SK-N-SH (cell line): Measurements from ENCODE around the gene ZBTB49. TPM values are rescaled to one million over a fixed set of nuclear protein-coding genes. Genes with fewer than 3 reads are reported as not detected.

Experiments used
- CTCF ChIA-PET: fragments of 300-600, 350-600 bp; formaldehyde crosslinking; extraction: SDS; loops from one replicate; lab custom pipeline; 2021; lab: Yijun Ruan, JAX
- POLR2A ChIA-PET: fragments of 350-600 bp; sonication (Branson Sonifier 250); formaldehyde crosslinking; extraction: SDS; loops from one replicate; lab custom pipeline; 2020; ENCODE audit warnings: antibody characterized with exemption, inconsistent platforms; lab: Yijun Ruan, JAX
- DNase-seq: peaks from one replicate; pipeline ENCODE4 v3.0.0; 2012
- H2AFZ ChIP-seq: fragments of 200-600 bp; sonication (generic); 2 replicates; pipeline ENCODE4 v1.8.1; 2016; ENCODE audit warnings: antibody characterized with exemption, mild to moderate bottlenecking, low read depth
- H3F3A ChIP-seq: fragments of 200-600 bp; sonication (generic); replicated peaks from 2 replicates; pipeline ENCODE3; 2016; ENCODE audit warnings: antibody characterized with exemption, mild to moderate bottlenecking; ENCODE audit not compliant: insufficient read depth
- H3K27ac ChIP-seq, 2 experiments: fragments of 200-500 bp in 1 of 2; fragments of 200-600 bp in 1 of 2; sonication (Bioruptor generic) in 1 of 2; sonication (generic), shearing (Covaris generic) in 1 of 2; 2 replicates each; pipeline versions ENCODE4 v1.5.1 to v1.6.1; 2014 to 2016; ENCODE audit warnings: low read depth in 2 of 2, inconsistent platforms in 1 of 2, low read length in 1 of 2, mild to moderate bottlenecking in 1 of 2, mixed read lengths in 1 of 2
- H3K27me3 ChIP-seq: fragments of 200-600 bp; sonication (generic), shearing (Covaris generic); 2 replicates; pipeline ENCODE4 v1.6.1; 2016; ENCODE audit warnings: mixed run types; ENCODE audit not compliant: insufficient read depth
- H3K36me3 ChIP-seq, 2 experiments: fragments of 200-500 bp in 1 of 2; fragments of 200-600 bp in 1 of 2; sonication (Bioruptor generic) in 1 of 2; sonication (generic) in 1 of 2; replicated peaks in 1 of 2; 2 replicates each; pipeline versions ENCODE3 to v1.5.1; 2014 to 2016; ENCODE audit warnings: low read length in 1 of 2, mild to moderate bottlenecking in 1 of 2; ENCODE audit not compliant: insufficient read depth in 2 of 2, control insufficient read depth in 1 of 2
- H3K4me1 ChIP-seq, 2 experiments: fragments of 200-500 bp in 1 of 2; fragments of 200-600 bp in 1 of 2; sonication (Bioruptor generic) in 1 of 2; sonication (generic), shearing (Covaris generic) in 1 of 2; 2 replicates each; pipeline versions ENCODE4 v1.5.1 to v1.6.1; 2014 to 2016; ENCODE audit warnings: low read depth in 1 of 2, low read length in 1 of 2, mixed run types in 1 of 2; ENCODE audit not compliant: insufficient read depth in 2 of 2, control insufficient read depth in 1 of 2
- H3K4me2 ChIP-seq: fragments of 200-600 bp; sonication (generic), shearing (Covaris generic); 2 replicates; pipeline ENCODE4 v1.6.1; 2017; ENCODE audit warnings: mixed run types
- H3K4me3 ChIP-seq, 2 experiments: fragments of 200-500 bp in 1 of 2; fragments of 200-600 bp in 1 of 2; sonication (Bioruptor generic) in 1 of 2; sonication (generic), shearing (Covaris generic) in 1 of 2; 2 replicates each; pipeline versions ENCODE4 v1.5.1 to v1.8.1; 2014 to 2016; ENCODE audit warnings: low read depth in 2 of 2, inconsistent platforms in 1 of 2, low read length in 1 of 2, mild to moderate bottlenecking in 1 of 2, mixed read lengths in 1 of 2, moderate library complexity in 1 of 2
- H3K79me2 ChIP-seq: fragments of 200-600 bp; sonication (generic); 2 replicates; pipeline ENCODE4 v1.8.1; 2017; ENCODE audit warnings: mild to moderate bottlenecking; ENCODE audit not compliant: insufficient read depth
- H3K9ac ChIP-seq: fragments of 200-600 bp; sonication (generic); 2 replicates; pipeline ENCODE4 v1.6.1; 2017; ENCODE audit warnings: mixed run types
- H3K9me2 ChIP-seq: fragments of 200-600 bp; sonication (generic); 2 replicates; pipeline ENCODE4 v1.6.1; 2017; ENCODE audit warnings: mixed run types
- H3K9me3 ChIP-seq: fragments of 200-600 bp; sonication (generic); 2 replicates; pipeline ENCODE4 v1.6.1; 2017; ENCODE audit warnings: mixed run types, mild to moderate bottlenecking, moderate library complexity
- H4K20me1 ChIP-seq: fragments of 200-600 bp; sonication (generic); 2 replicates; pipeline ENCODE4 v1.6.1; 2017; ENCODE audit warnings: mild to moderate bottlenecking, mixed run types; ENCODE audit not compliant: insufficient read depth
- CHD2 ChIP-seq: fragments of 150-350 bp; IDR thresholded peaks from 2 replicates; pipeline ENCODE4 v1.6.1; 2018; ENCODE audit warnings: low read length; ENCODE audit not compliant: partially characterized antibody
- FOXJ3 ChIP-seq: sonication (generic); formaldehyde crosslinking; IDR thresholded peaks from 2 replicates; pipeline ENCODE4 v1.5.1; 2020; ENCODE audit warnings: mild to moderate bottlenecking, missing genetic modification reagents
- FOXM1 ChIP-seq: IDR thresholded peaks from 2 replicates; pipeline ENCODE4 v1.4.0; 2012; ENCODE audit warnings: low read depth, mild to moderate bottlenecking
- GATA2 ChIP-seq: sonication (generic); formaldehyde crosslinking; IDR thresholded peaks from 2 replicates; pipeline ENCODE4 v1.5.0; 2020; ENCODE audit warnings: mild to moderate bottlenecking, missing genetic modification reagents
- MAX ChIP-seq: IDR thresholded peaks from 2 replicates; pipeline ENCODE4 v1.4.0; 2012; ENCODE audit warnings: low read depth
- MXI1 ChIP-seq: IDR thresholded peaks from 2 replicates; pipeline ENCODE4 v1.6.1; 2012; ENCODE audit warnings: mild to moderate bottlenecking, low read depth, low read length, improper control_type of control experiment
- SMC3 ChIP-seq: IDR thresholded peaks from 2 replicates; pipeline ENCODE4 v1.6.1; 2012; ENCODE audit warnings: low read depth, low read length, improper control_type of control experiment
- USF1 ChIP-seq: IDR thresholded peaks from 2 replicates; pipeline ENCODE4 v1.4.0; 2012; ENCODE audit warnings: low read depth, borderline replicate concordance
- ZBTB33 ChIP-seq: IDR thresholded peaks from 2 replicates; pipeline ENCODE4 v1.4.0; 2012; ENCODE audit warnings: low read depth, borderline replicate concordance
- WGBS: methylation state at CpG from one replicate; pipeline ENCODE4 v1.1.6; 2017; ENCODE audit warnings: low lambda C conversion rate; 5-methylcytosine and 5-hydroxymethylcytosine counted together
- polyA plus RNA-seq, 3 experiments: library from polyadenylated mRNA; depleted of rRNA; stranded (reverse); fragments of >200 nt; gene quantifications; 2 replicates each; pipeline ENCODE4 v1.2.3, GENCODE V29; 2012
- TF ChIP-seq, protein P1 (sequence below): fragments of 200-600 bp; sonication (generic); IDR thresholded peaks from 2 replicates; pipeline ENCODE4 v1.6.1; 2017; ENCODE audit warnings: antibody characterized with exemption, mild to moderate bottlenecking, moderate library complexity

The ZBTB49 gene
- polyA plus RNA-seq, 1 of the 3 experiments (the other 2 are of a cell fraction) = 3.1 TPM

DNA sequence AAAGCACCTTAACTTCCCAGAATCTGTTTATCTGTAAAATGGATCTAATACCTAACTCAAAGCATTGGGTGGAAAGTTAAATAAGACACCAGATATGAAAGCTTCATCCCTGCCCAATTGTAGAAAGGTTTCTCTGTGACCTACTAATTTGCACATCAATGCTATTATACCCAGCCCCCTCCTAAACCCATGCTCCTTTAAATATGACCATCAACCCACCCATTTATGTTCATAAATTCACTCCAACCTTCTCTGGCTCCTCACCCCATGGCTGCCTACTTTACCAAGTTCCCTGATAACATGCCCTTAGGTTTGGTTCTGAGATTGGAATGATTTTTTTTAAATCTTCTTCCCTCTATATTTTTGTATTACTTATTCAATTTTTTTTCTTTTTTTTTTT is 2.0 kb upstream of the ZBTB49 start:
- Histone ChIP-seq H3K4me2 (no peak overlapping the region), H3K9ac (no peak overlapping the region), H3K9me2 (no peaks in the 10 kb centered on the region), H2AFZ (no peak overlapping the region), H3K4me3 (no peak overlapping the region; a peak in 1 of 4 replicates), H3K79me2 (peaks cover 79% of the 10 kb centered on the region), H3K27me3 (no peaks in the 10 kb centered on the region), H3F3A (no peaks in the 10 kb centered on the region), H3K27ac (no peak overlapping the region), H3K4me1 (peaks cover 7 to 15% of the 10 kb centered on the region in 2 experiments; a peak in 3 of 4 replicates), H4K20me1 (peaks cover 7% of the 10 kb centered on the region; the same call in 1 of the 2 replicates), H3K36me3 (peaks cover 18 to 38% of the 10 kb centered on the region in 2 experiments), H3K9me3 (no peaks in the 10 kb centered on the region)
- ChIA-PET CTCF (interaction anchor here (0.8 kb wide), 1 partner anchor 20 kb away, joined by 3 read pairs; no protein-coding TSS in a partner anchor), POLR2A (no interaction called here)
- DNase-seq = no peak
- TF ChIP-seq SMC3 = no peak
- no peak for TF ChIP-seq USF1
- TF ChIP-seq MAX = no peak

GRCh38 chr4:4289055-4289454 is 996 bp upstream of the ZBTB49 start:
- Histone ChIP-seq H2AFZ (no peak overlapping the region), H3K9me3 (no peaks in the 10 kb centered on the region), H3K79me2 (peaks cover 81% of the 10 kb centered on the region), H3K4me2 (peak overlapping the region; percentile 83), H3K9ac (peak overlapping the region; percentile 69), H3K4me1 (peaks cover 7 to 15% of the 10 kb centered on the region in 2 experiments; a peak in 3 of 4 replicates), H4K20me1 (peaks cover 7% of the 10 kb centered on the region; the same call in 1 of the 2 replicates), H3K27ac (no peak overlapping the region), H3F3A (no peaks in the 10 kb centered on the region), H3K36me3 (peaks cover 15 to 33% of the 10 kb centered on the region in 2 experiments), H3K9me2 (no peaks in the 10 kb centered on the region), H3K27me3 (no peaks in the 10 kb centered on the region), H3K4me3 (peak overlapping the region; percentile 78 to 98)
- ChIA-PET CTCF (interaction anchor here (1.3 kb wide), 1 partner anchor 40 kb away, joined by 4 read pairs; no protein-coding TSS in a partner anchor), POLR2A (no interaction called here)
- TF ChIP-seq MXI1 (no peak), FOXJ3 (CRISPR knock-in tag) (no peak), GATA2 (CRISPR knock-in tag) (no peak), FOXM1 (no peak), CHD2 (no peak), ZBTB33 (no peak)
- TF ChIP-seq, protein P1, sequence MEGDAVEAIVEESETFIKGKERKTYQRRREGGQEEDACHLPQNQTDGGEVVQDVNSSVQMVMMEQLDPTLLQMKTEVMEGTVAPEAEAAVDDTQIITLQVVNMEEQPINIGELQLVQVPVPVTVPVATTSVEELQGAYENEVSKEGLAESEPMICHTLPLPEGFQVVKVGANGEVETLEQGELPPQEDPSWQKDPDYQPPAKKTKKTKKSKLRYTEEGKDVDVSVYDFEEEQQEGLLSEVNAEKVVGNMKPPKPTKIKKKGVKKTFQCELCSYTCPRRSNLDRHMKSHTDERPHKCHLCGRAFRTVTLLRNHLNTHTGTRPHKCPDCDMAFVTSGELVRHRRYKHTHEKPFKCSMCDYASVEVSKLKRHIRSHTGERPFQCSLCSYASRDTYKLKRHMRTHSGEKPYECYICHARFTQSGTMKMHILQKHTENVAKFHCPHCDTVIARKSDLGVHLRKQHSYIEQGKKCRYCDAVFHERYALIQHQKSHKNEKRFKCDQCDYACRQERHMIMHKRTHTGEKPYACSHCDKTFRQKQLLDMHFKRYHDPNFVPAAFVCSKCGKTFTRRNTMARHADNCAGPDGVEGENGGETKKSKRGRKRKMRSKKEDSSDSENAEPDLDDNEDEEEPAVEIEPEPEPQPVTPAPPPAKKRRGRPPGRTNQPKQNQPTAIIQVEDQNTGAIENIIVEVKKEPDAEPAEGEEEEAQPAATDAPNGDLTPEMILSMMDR = no peak
- 0% methylated on average over 3 of the region's 3 CpGs for WGBS
- DNase-seq = no peak
